ENCODE results near the gene KIAA0232. TPM values are rescaled to one million over a fixed set of nuclear protein-coding genes. Genes with fewer than 3 reads are reported as not detected.

KIAA0232 gene
- total and polyA plus RNA-seq, 10 donors: 3.2 to 50.6 (median 34.5) TPM

DNA sequence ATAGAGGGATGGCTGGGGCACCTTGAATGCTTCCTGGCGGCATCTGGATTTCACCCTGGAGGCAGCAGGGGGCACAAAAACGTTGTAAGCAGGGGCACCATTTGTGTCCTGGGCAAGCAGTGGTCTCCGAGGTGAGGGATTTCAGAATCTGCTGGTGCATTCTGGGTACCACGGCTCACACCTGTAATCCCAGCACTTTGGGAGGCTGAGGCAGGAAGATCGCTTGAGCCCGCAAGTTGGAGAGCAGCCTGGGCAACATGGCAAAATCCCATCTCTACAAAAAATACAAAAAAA lies 110.3 kb downstream of the KIAA0232 start:
- WGBS, 5 donors: 59 to 76% (median 74%) methylated on average over 6 of the region's 6 CpGs
- Histone ChIP-seq H3K36me3 (no peaks in the 10 kb centered on the region), H3K27me3 (replicated peaks in 1 of 7) (no peaks in the 10 kb centered on the region), H3K9me3 (peaks cover 0 to 15% (median 9%) of the 10 kb centered on the region in 8 donors), H3K4me1 (peaks cover 20 to 59% (median 41%) of the 10 kb centered on the region in 6 donors), H3K4me3 (peak overlapping the region in 1 of 8 donors; percentile 45), H3K27ac (peak overlapping the region; percentile 56 to 87 (median 74))
- no peak for TF ChIP-seq CTCF (IDR thresholded peaks at IDR 0.05 in 8 of 11, conservative IDR thresholded peaks at IDR 0.05 in 3 of 11)
- no peak for DNase-seq
- intact Hi-C loops (cut with DNase I; ENCODE audit: low total_unique reads): no loop called here

GRCh38 chr4:6893449-6894085 lies 111.0 kb downstream of the KIAA0232 start:
- intact Hi-C loops (cut with DNase I; ENCODE audit: low total_unique reads): no loop called here
- Histone ChIP-seq H3K36me3 (no peaks in the 10 kb centered on the region), H3K27ac (peak overlapping the region in 6 of 8 donors; percentile 65 to 87 (median 80)), H3K9me3 (peaks cover 0 to 15% (median 9%) of the 10 kb centered on the region in 8 donors), H3K27me3 (replicated peaks in 1 of 7) (no peaks in the 10 kb centered on the region), H3K4me1 (peaks cover 15 to 59% (median 34%) of the 10 kb centered on the region in 6 donors), H3K4me3 (no peak overlapping the region)
- WGBS, 5 donors: 41 to 60% (median 53%) methylated on average over 7 of the region's 7 CpGs
- TF ChIP-seq POLR2AphosphoS5 (IDR thresholded peaks at IDR 0.05): peak in 1 of 3 donors; percentile 24
- TF ChIP-seq POLR2A (IDR thresholded peaks at IDR 0.05): no peak
- DNase-seq: peak; percentile 70

DNA sequence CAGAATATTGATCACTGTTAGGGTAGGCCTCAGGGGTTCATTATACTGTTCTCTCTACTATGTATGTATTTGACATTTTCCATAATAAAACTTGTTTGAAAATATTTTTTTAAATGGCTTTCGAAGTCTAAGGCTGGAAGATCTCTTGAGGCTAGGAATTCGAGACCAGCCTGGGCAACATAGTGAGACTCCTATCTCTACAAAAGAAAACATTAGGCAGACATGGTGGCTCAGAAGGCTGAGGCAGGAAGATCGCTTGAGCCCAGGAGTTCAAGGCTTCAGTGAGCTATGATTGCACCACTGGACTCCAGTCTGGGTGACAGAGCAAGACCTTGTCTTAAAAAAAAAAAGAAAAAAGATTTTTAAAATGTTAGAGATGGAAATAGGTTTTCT lies 111.6 kb downstream of the KIAA0232 start:
- intact Hi-C loops (cut with DNase I; ENCODE audit: low total_unique reads): no loop called here
- no peaks in the 10 kb centered on the region for H3K27me3 ChIP-seq (replicated peaks in 1 of 7)
- TF ChIP-seq CTCF (IDR thresholded peaks at IDR 0.05 in 8 of 11, conservative IDR thresholded peaks at IDR 0.05 in 3 of 11): no peak
- TF ChIP-seq POLR2A (IDR thresholded peaks at IDR 0.05): no peak
- no peak for TF ChIP-seq POLR2AphosphoS5 (IDR thresholded peaks at IDR 0.05)
- no peak for DNase-seq
- no peaks in the 10 kb centered on the region for H3K36me3 ChIP-seq
- peak overlapping the region in 5 of 8 donors; percentile 65 to 87 (median 83) for H3K27ac ChIP-seq
- H3K9me3 ChIP-seq: peaks cover 0 to 15% (median 9%) of the 10 kb centered on the region in 8 donors
- 91 to 96% (median 93%) methylated on average over 3 of the region's 3 CpGs for WGBS, 5 donors
- H3K4me1 ChIP-seq: peaks cover 13 to 59% (median 36%) of the 10 kb centered on the region in 6 donors
- no peak overlapping the region for H3K4me3 ChIP-seq

DNA sequence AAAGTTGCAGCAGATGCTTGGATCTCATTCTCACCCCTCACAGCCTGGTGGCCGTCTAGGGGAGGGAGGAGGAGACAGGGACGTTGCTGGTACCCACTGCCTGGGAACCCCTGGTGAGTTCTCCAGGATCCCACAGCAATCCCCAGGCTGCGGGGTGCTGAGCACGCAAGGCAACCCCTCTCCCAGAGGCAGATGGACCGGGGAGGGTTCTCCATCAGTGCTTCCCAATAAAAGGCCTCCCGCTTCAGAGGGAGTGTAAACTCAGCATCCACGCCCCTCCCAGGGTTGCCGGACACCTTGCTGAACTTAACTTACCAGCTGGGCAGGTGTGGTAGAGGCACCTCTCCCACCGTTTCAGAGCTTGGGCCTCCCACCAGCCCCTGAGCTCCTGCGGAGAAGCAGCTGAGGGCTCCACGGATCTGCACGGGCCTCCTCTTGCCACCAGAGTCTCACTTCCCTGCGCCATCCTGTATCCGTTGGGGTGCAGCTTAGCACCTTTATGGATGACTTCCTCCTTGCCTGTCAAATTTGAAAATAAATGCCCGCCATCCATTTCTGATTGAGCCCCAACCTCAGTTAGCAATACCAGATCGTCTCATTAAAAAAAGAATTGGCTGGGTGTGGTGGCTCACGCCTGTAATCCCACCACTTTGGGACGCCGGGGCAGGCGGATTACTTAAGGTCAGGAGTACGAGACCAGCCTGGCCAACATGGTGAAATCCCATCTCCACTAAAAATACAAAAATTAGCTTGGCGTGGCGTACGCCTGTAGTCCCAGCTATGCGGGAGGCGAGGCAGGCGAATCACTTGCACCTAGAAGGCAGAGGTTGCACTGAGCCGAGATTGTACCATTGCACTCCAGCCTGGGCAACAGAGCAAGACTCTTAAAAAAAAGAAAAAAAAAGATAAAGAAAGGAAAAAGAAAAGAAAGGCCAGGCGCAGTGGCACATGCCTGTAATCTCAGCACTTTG lies 112.3 kb downstream of the KIAA0232 start:
- peaks cover 0 to 14% (median 9%) of the 10 kb centered on the region in 8 donors for H3K9me3 ChIP-seq
- intact Hi-C loops (cut with DNase I; ENCODE audit: low total_unique reads): no loop called here
- peak overlapping the region in 2 of 8 donors; percentile 83 to 87 for H3K27ac ChIP-seq
- no peak overlapping the region for H3K4me3 ChIP-seq
- no peaks in the 10 kb centered on the region for H3K36me3 ChIP-seq
- H3K27me3 ChIP-seq (replicated peaks in 1 of 7): no peaks in the 10 kb centered on the region
- no peak for TF ChIP-seq POLR2AphosphoS5 (IDR thresholded peaks at IDR 0.05)
- DNase-seq: peak; percentile 71
- H3K4me1 ChIP-seq: peaks cover 13 to 59% (median 38%) of the 10 kb centered on the region in 6 donors
- 89 to 93% (median 91%) methylated on average over 25 to 29 of the region's 29 CpGs for WGBS, 5 donors

DNA sequence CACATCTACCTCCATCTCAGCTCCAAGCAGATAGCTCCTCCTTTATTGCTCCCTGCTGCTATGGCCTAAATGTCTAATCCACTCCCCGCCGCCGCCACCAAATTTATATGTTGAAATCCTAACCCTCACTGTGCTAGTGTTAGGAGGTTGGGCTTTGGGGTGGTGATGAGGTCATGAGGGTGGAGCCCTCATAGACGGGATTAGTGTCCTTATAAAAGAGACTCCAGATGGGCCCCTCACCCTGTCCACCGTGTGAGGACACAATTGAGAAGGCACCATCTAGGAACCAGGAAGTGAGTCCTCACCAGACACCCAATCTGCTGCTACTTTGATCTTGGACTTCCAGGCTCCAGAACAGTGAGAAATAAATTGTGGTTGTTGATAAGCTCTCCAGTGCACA lies 113.5 kb downstream of the KIAA0232 start:
- intact Hi-C loops (cut with DNase I; ENCODE audit: low total_unique reads): no loop called here
- 82 to 96% (median 84%) methylated on average over 3 to 5 of the region's 5 CpGs; no CpG with 5 or more reads in 1 of the 5 donors for WGBS, 5 donors
- DNase-seq: no peak
- TF ChIP-seq POLR2AphosphoS5 (IDR thresholded peaks at IDR 0.05): no peak
- no peak for TF ChIP-seq CTCF (IDR thresholded peaks at IDR 0.05 in 8 of 11, conservative IDR thresholded peaks at IDR 0.05 in 3 of 11)
- Histone ChIP-seq H3K4me3 (no peak overlapping the region), H3K36me3 (no peaks in the 10 kb centered on the region), H3K4me1 (peaks cover 13 to 60% (median 41%) of the 10 kb centered on the region in 6 donors), H3K27ac (no peak overlapping the region), H3K9me3 (peaks cover 0 to 2% (median under 1%) of the 10 kb centered on the region in 8 donors), H3K27me3 (replicated peaks in 1 of 7) (no peaks in the 10 kb centered on the region)
